Liver (tissue), 9 donors: ENCODE results near the gene CTSW. TPM values are rescaled to one million over a fixed set of nuclear protein-coding genes. Genes with fewer than 3 reads are reported as not detected.

Source experiments
- DNase-seq: peaks from one replicate; pipeline ENCODE4 v3.0.0-alpha.2; 2017; ENCODE audit warnings: low spot score
- H3K27ac ChIP-seq, 2 donors: one replicate each; pipeline ENCODE4 v1.7.0; 2013; ENCODE audit warnings: inconsistent platforms in 2 of 2, low read length in 2 of 2, control low read depth in 1 of 2, low read depth in 1 of 2, mild to moderate bottlenecking in 1 of 2
- H3K27me3 ChIP-seq, 4 donors: one replicate each; pipeline versions ENCODE4 v1.6.1 to v1.7.0; 2013; ENCODE audit warnings: low read length in 3 of 4, inconsistent platforms in 1 of 4, mild to moderate bottlenecking in 1 of 4, moderate library complexity in 1 of 4; ENCODE audit not compliant: control insufficient read depth in 4 of 4, insufficient read depth in 4 of 4
- H3K36me3 ChIP-seq, 4 donors: one replicate each; pipeline versions ENCODE4 v1.6.1 to v1.7.0; 2013; ENCODE audit warnings: low read length in 3 of 4, mild to moderate bottlenecking in 3 of 4, low read depth in 1 of 4, moderate library complexity in 1 of 4; ENCODE audit not compliant: control insufficient read depth in 4 of 4, insufficient read depth in 3 of 4
- H3K4me1 ChIP-seq, 4 donors: one replicate each; pipeline versions ENCODE4 v1.6.1 to v1.7.0; 2013; ENCODE audit warnings: low read length in 3 of 4, mild to moderate bottlenecking in 3 of 4, moderate library complexity in 1 of 4; ENCODE audit not compliant: control insufficient read depth in 4 of 4, insufficient read depth in 4 of 4
- H3K4me3 ChIP-seq, 3 donors: one replicate each; pipeline versions ENCODE4 v1.6.1 to v1.7.0; 2013; ENCODE audit warnings: low read length in 3 of 3, control low read depth in 1 of 3, low read depth in 1 of 3, mild to moderate bottlenecking in 1 of 3
- H3K9ac ChIP-seq, 2 donors: one replicate each; pipeline ENCODE4 v1.7.0; 2013; ENCODE audit warnings: low read length in 2 of 2, mild to moderate bottlenecking in 2 of 2, moderate library complexity in 2 of 2, control low read depth in 1 of 2, low read depth in 1 of 2
- H3K9me3 ChIP-seq, 4 donors: one replicate each; pipeline versions ENCODE4 v1.6.1 to v1.7.0; 2013; ENCODE audit warnings: low read length in 3 of 4; ENCODE audit not compliant: control insufficient read depth in 4 of 4
- EGR1 ChIP-seq, 2 donors: IDR thresholded peaks; 2 replicates each; pipeline ENCODE4 v1.6.1; 2016 to 2018; ENCODE audit warnings: antibody characterized with exemption in 2 of 2, low read depth in 2 of 2
- FOXA1 ChIP-seq: IDR thresholded peaks from 2 replicates; pipeline ENCODE4 v1.6.1; 2016; ENCODE audit warnings: antibody characterized with exemption
- FOXA2 ChIP-seq: IDR thresholded peaks from 2 replicates; pipeline ENCODE4 v1.6.1; 2016; ENCODE audit warnings: antibody characterized with exemption
- HNF4A ChIP-seq, 2 donors: conservative IDR thresholded peaks; 2 replicates each; pipeline ENCODE4 v1.6.1; 2016; ENCODE audit warnings: antibody characterized with exemption in 2 of 2, mild to moderate bottlenecking in 2 of 2
- HNF4G ChIP-seq: IDR thresholded peaks from 2 replicates; pipeline ENCODE4 v1.6.1; 2016; ENCODE audit warnings: antibody characterized with exemption
- JUND ChIP-seq, 2 donors: IDR thresholded peaks; 2 replicates each; pipeline ENCODE4 v1.6.1; 2016; ENCODE audit warnings: antibody characterized with exemption in 2 of 2
- MAX ChIP-seq: IDR thresholded peaks from 2 replicates; pipeline ENCODE4 v1.6.1; 2016; ENCODE audit warnings: antibody characterized with exemption
- NR2F2 ChIP-seq: IDR thresholded peaks from 2 replicates; pipeline ENCODE4 v1.6.1; 2016; ENCODE audit warnings: antibody characterized with exemption
- RAD21 ChIP-seq, 2 donors: IDR thresholded peaks; 2 replicates each; pipeline ENCODE4 v1.6.1; 2016; ENCODE audit warnings: antibody characterized with exemption in 2 of 2, mild to moderate bottlenecking in 2 of 2
- RXRA ChIP-seq, 2 donors: IDR thresholded peaks; 2 replicates each; pipeline ENCODE4 v1.6.1; 2017 to 2018; ENCODE audit warnings: antibody characterized with exemption in 2 of 2, mild to moderate bottlenecking in 1 of 2
- SP1 ChIP-seq: IDR thresholded peaks from 2 replicates; pipeline ENCODE4 v1.6.1; 2018; ENCODE audit warnings: antibody characterized with exemption, mild to moderate bottlenecking
- TAF1 ChIP-seq: conservative IDR thresholded peaks from 2 replicates; pipeline ENCODE4 v1.6.1; 2016; ENCODE audit warnings: antibody characterized with exemption, mild to moderate bottlenecking
- YY1 ChIP-seq: IDR thresholded peaks from 2 replicates; pipeline ENCODE4 v1.6.1; 2016; ENCODE audit warnings: antibody characterized with exemption, mild to moderate bottlenecking
- WGBS: extraction: QIAGEN DNeasy Blood & Tissue Kit; methylation state at CpG from one replicate; pipeline ENCODE4 v1.1.7; 2013; 5-methylcytosine and 5-hydroxymethylcytosine counted together
- polyA plus RNA-seq, 2 donors: library from polyadenylated mRNA; stranded (reverse) in 1 of 2; unstranded in 1 of 2; fragments of 200-250 nt in 1 of 2; fragments of >200 nt in 1 of 2; fragmentation: Nextera tagmentation in 1 of 2; extraction: Ambion mirVana in 1 of 2; gene quantifications; one replicate each; pipeline versions ENCODE4 v1.2.1 to v1.2.3, GENCODE V29; 2013 to 2015
- total RNA-seq, 2 donors: library from RNA; depleted of rRNA; stranded (reverse); fragments of >200 nt; gene quantifications; one replicate each; pipeline ENCODE4 v1.2.3, GENCODE V29; 2014
- TF ChIP-seq, protein P1 (sequence below): IDR thresholded peaks from 2 replicates; pipeline ENCODE4 v1.6.1; 2016; ENCODE audit warnings: antibody characterized with exemption, mild to moderate bottlenecking
- donor health status: healthy.
- donor health status: healthy.
- donor health status: healthy.
- donor health status: healthy.
- donor health status: healthy.

The CTSW gene
- total and polyA plus RNA-seq, 4 donors, result 1.3 to 2.9 (median 2.1) TPM

- Histone ChIP-seq H3K9me3 (no peaks in the 10 kb centered on the region), H3K4me3 (no peak overlapping the region), H3K36me3 (peaks cover 16 to 41% (median 23%) of the 10 kb centered on the region in 4 donors), H3K27me3 (no peaks in the 10 kb centered on the region), H3K4me1 (peaks cover 9 to 30% (median 22%) of the 10 kb centered on the region in 4 donors), H3K27ac (no peak overlapping the region), H3K9ac (no peak overlapping the region)
- DNase-seq, result no peak
- no peak for TF ChIP-seq HNF4A (conservative IDR thresholded peaks at IDR 0.05)
- TF ChIP-seq JUND (IDR thresholded peaks at IDR 0.05), result no peak
- TF ChIP-seq NR2F2, result no peak
- no peak for TF ChIP-seq HNF4G
- no peak for TF ChIP-seq MAX
- 78% methylated on average over 5 of the region's 5 CpGs for whole genome bisulfite sequencing
Observed at GRCh38 chr11:65862191-65862735, 17.4 kb upstream of the CTSW start.

GRCh38 chr11:65862941-65863888 is 16.4 kb upstream of the CTSW start:
- H3K27ac ChIP-seq, result no peak overlapping the region
- H3K9ac ChIP-seq, result no peak overlapping the region
- H3K9me3 ChIP-seq, result no peaks in the 10 kb centered on the region
- peaks cover 16 to 42% (median 23%) of the 10 kb centered on the region in 4 donors for H3K36me3 ChIP-seq
- WGBS, result 95% methylated on average over 24 of the region's 24 CpGs
- H3K4me3 ChIP-seq, result no peak overlapping the region
- peaks cover 9 to 30% (median 22%) of the 10 kb centered on the region in 4 donors for H3K4me1 ChIP-seq
- DNase-seq, result no peak
- no peaks in the 10 kb centered on the region for H3K27me3 ChIP-seq
- TF ChIP-seq FOXA2 (no peak), FOXA1 (no peak), EGR1 (IDR thresholded peaks at IDR 0.05; ENCODE audit: low read depth in 2 of 2) (no peak), RXRA (IDR thresholded peaks at IDR 0.05) (no peak), TAF1 (no peak), RAD21 (IDR thresholded peaks at IDR 0.05) (no peak), JUND (IDR thresholded peaks at IDR 0.05) (no peak), YY1 (no peak), HNF4A (conservative IDR thresholded peaks at IDR 0.05) (no peak), SP1 (no peak)
- TF ChIP-seq, protein P1, sequence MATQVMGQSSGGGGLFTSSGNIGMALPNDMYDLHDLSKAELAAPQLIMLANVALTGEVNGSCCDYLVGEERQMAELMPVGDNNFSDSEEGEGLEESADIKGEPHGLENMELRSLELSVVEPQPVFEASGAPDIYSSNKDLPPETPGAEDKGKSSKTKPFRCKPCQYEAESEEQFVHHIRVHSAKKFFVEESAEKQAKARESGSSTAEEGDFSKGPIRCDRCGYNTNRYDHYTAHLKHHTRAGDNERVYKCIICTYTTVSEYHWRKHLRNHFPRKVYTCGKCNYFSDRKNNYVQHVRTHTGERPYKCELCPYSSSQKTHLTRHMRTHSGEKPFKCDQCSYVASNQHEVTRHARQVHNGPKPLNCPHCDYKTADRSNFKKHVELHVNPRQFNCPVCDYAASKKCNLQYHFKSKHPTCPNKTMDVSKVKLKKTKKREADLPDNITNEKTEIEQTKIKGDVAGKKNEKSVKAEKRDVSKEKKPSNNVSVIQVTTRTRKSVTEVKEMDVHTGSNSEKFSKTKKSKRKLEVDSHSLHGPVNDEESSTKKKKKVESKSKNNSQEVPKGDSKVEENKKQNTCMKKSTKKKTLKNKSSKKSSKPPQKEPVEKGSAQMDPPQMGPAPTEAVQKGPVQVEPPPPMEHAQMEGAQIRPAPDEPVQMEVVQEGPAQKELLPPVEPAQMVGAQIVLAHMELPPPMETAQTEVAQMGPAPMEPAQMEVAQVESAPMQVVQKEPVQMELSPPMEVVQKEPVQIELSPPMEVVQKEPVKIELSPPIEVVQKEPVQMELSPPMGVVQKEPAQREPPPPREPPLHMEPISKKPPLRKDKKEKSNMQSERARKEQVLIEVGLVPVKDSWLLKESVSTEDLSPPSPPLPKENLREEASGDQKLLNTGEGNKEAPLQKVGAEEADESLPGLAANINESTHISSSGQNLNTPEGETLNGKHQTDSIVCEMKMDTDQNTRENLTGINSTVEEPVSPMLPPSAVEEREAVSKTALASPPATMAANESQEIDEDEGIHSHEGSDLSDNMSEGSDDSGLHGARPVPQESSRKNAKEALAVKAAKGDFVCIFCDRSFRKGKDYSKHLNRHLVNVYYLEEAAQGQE, result no peak
